Neural cell (in vitro differentiated cells): Measurements from ENCODE around the gene FNDC11. TPM values are rescaled to one million over a fixed set of nuclear protein-coding genes. Genes with fewer than 3 reads are reported as not detected.

Experiments used
- H2AFZ ChIP-seq: fragments of 200-600, 300-800 bp; sonication (generic), shearing (Covaris generic); 2 replicates; pipeline ENCODE4 v1.6.0; 2014; ENCODE audit warnings: low read depth, mild to moderate bottlenecking, antibody characterized with exemption, low read length, moderate library complexity
- H3F3A ChIP-seq: fragments of 200-600 bp; shearing (Covaris generic); 2 replicates; pipeline ENCODE4 v1.6.1; 2016; ENCODE audit warnings: mild to moderate bottlenecking, moderate library complexity, mixed read lengths, antibody characterized with exemption, low read length; ENCODE audit not compliant: insufficient read depth, poor library complexity, severe bottlenecking
- H3K27ac ChIP-seq: fragments of 200-600, 300-800 bp; sonication (generic), shearing (Covaris generic); 2 replicates; pipeline ENCODE4 v1.5.1; 2014; ENCODE audit warnings: mild to moderate bottlenecking, low read length, moderate library complexity
- H3K27me3 ChIP-seq: fragments of 300-800, 200-600 bp; sonication (generic), shearing (Covaris generic); 2 replicates; pipeline ENCODE4 v1.6.0; 2014; ENCODE audit warnings: mild to moderate bottlenecking, low read depth, low read length, moderate library complexity; ENCODE audit not compliant: insufficient read depth
- H3K36me3 ChIP-seq: fragments of 300-800, 200-600 bp; sonication (generic), shearing (Covaris generic); 2 replicates; pipeline ENCODE4 v1.5.1; 2014; ENCODE audit warnings: mild to moderate bottlenecking, antibody characterized with exemption, low read length, moderate library complexity; ENCODE audit not compliant: insufficient read depth
- H3K4me2 ChIP-seq: fragments of 300-800, 200-600 bp; sonication (generic), shearing (Covaris generic); 2 replicates; pipeline ENCODE4 v1.6.0; 2014; ENCODE audit warnings: mild to moderate bottlenecking, low read length
- H3K4me3 ChIP-seq: fragments of 300-800, 200-600 bp; sonication (generic), shearing (Covaris generic); 2 replicates; pipeline ENCODE4 v1.5.1; 2014; ENCODE audit warnings: mild to moderate bottlenecking, low read length, moderate library complexity
- H3K79me2 ChIP-seq: fragments of 200-600 bp; shearing (Covaris generic); replicated peaks from 2 replicates; pipeline ENCODE4 v1.6.0; 2014; ENCODE audit warnings: mild to moderate bottlenecking, low read length, moderate library complexity; ENCODE audit not compliant: insufficient read depth
- H3K9ac ChIP-seq: fragments of 300-800, 200-600 bp; sonication (generic), shearing (Covaris generic); 2 replicates; pipeline ENCODE4 v1.6.1; 2016; ENCODE audit warnings: mild to moderate bottlenecking, low read length, mixed read lengths
- H3K9me2 ChIP-seq: fragments of 200-600 bp; shearing (Covaris generic); 2 replicates; pipeline ENCODE4 v1.6.1; 2016; ENCODE audit warnings: mild to moderate bottlenecking, low read length, mixed read lengths; ENCODE audit not compliant: insufficient read depth
- H3K9me3 ChIP-seq: fragments of 200-600, 300-800 bp; sonication (generic), shearing (Covaris generic); 2 replicates; pipeline ENCODE4 v1.6.1; 2016; ENCODE audit warnings: mild to moderate bottlenecking, mixed run types, low read length, moderate library complexity, mixed read lengths
- H4K20me1 ChIP-seq: fragments of 200-600 bp; shearing (Covaris generic); 2 replicates; pipeline ENCODE4 v1.6.1; 2016; ENCODE audit warnings: mild to moderate bottlenecking, mixed run types; ENCODE audit not compliant: insufficient read depth
- CTCF ChIP-seq: fragments of 450-650 bp; IDR thresholded peaks from 2 replicates; pipeline ENCODE4 v1.5.1; 2014; ENCODE audit warnings: antibody characterized with exemption, mild to moderate bottlenecking, moderate library complexity; ENCODE audit not compliant: poor library complexity, severe bottlenecking
- EP300 ChIP-seq: fragments of 450-650 bp; conservative IDR thresholded peaks from 2 replicates; pipeline ENCODE4 v1.6.1; 2014; ENCODE audit warnings: antibody characterized with exemption, mild to moderate bottlenecking, moderate library complexity; ENCODE audit not compliant: poor library complexity, severe bottlenecking
- MXI1 ChIP-seq: fragments of 450-650 bp; conservative IDR thresholded peaks from 2 replicates; pipeline ENCODE4 v1.6.1; 2014; ENCODE audit warnings: antibody characterized with exemption, mild to moderate bottlenecking; ENCODE audit not compliant: poor library complexity, severe bottlenecking
- POLR2AphosphoS5 ChIP-seq: IDR thresholded peaks from 2 replicates; pipeline ENCODE4 v1.6.1; 2012
- RAD21 ChIP-seq: fragments of 450-650 bp; conservative IDR thresholded peaks from 2 replicates; pipeline ENCODE4 v1.6.1; 2014; ENCODE audit warnings: antibody characterized with exemption, mild to moderate bottlenecking, moderate library complexity
- REST ChIP-seq: IDR thresholded peaks from 2 replicates; pipeline ENCODE4 v1.6.1; 2012; ENCODE audit warnings: borderline replicate concordance
- SMC3 ChIP-seq: fragments of 450-650 bp; conservative IDR thresholded peaks from 2 replicates; pipeline ENCODE4 v1.6.1; 2014; ENCODE audit warnings: antibody characterized with exemption, mild to moderate bottlenecking, moderate library complexity; ENCODE audit not compliant: poor library complexity
- TAF1 ChIP-seq: IDR thresholded peaks from 2 replicates; pipeline ENCODE4 v1.6.1; 2012; ENCODE audit warnings: low read depth
- polyA plus RNA-seq: library from polyadenylated mRNA; depleted of rRNA; stranded (reverse); fragments of >200 nt; gene quantifications from 2 replicates; pipeline ENCODE4 v1.2.3, GENCODE V29; 2014

FNDC11 gene
- polyA plus RNA-seq, 1 donor from 2014 or later = 1.9 TPM

GRCh38 chr20:63591786-63592355, 37.9 kb downstream of the FNDC11 start:
- Histone ChIP-seq H3K36me3 (no peaks in the 10 kb centered on the region), H3K9ac (no peak overlapping the region), H3K9me2 (no peaks in the 10 kb centered on the region), H3K4me2 (no peak overlapping the region), H3K4me3 (no peak overlapping the region), H4K20me1 (no peaks in the 10 kb centered on the region), H3K79me2 (no peaks in the 10 kb centered on the region), H2AFZ (no peak overlapping the region), H3F3A (no peaks in the 10 kb centered on the region), H3K27me3 (no peaks in the 10 kb centered on the region), H3K9me3 (no peaks in the 10 kb centered on the region), H3K27ac (no peak overlapping the region)
- TF ChIP-seq RAD21 = no peak

GRCh38 chr20:63592661-63593060, 38.7 kb downstream of the FNDC11 start:
- no peak overlapping the region for H3K4me3 ChIP-seq
- H3K9ac ChIP-seq = no peak overlapping the region
- no peaks in the 10 kb centered on the region for H3K9me2 ChIP-seq
- TF ChIP-seq POLR2AphosphoS5 = no peak
- no peak for TF ChIP-seq SMC3
- no peak for TF ChIP-seq TAF1
- TF ChIP-seq EP300 = no peak
- H3K9me3 ChIP-seq = no peaks in the 10 kb centered on the region
- H3F3A ChIP-seq = no peaks in the 10 kb centered on the region
- no peak overlapping the region for H2AFZ ChIP-seq
- H3K27me3 ChIP-seq = no peaks in the 10 kb centered on the region
- H3K27ac ChIP-seq = no peak overlapping the region
- no peaks in the 10 kb centered on the region for H3K79me2 ChIP-seq
- no peaks in the 10 kb centered on the region for H3K36me3 ChIP-seq
- no peak overlapping the region for H3K4me2 ChIP-seq
- no peaks in the 10 kb centered on the region for H4K20me1 ChIP-seq

- Histone ChIP-seq H3K36me3 (no peaks in the 10 kb centered on the region), H3K27me3 (no peaks in the 10 kb centered on the region), H3K9me2 (no peaks in the 10 kb centered on the region), H3K9me3 (no peaks in the 10 kb centered on the region), H4K20me1 (no peaks in the 10 kb centered on the region), H3F3A (no peaks in the 10 kb centered on the region), H3K4me3 (no peak overlapping the region), H2AFZ (no peak overlapping the region), H3K4me2 (no peak overlapping the region), H3K27ac (no peak overlapping the region), H3K9ac (no peak overlapping the region), H3K79me2 (no peaks in the 10 kb centered on the region)
- no peak for TF ChIP-seq CTCF
- TF ChIP-seq SMC3 = no peak
- TF ChIP-seq POLR2AphosphoS5 = no peak
- no peak for TF ChIP-seq REST
- TF ChIP-seq RAD21 = no peak
- TF ChIP-seq MXI1 = no peak
Measured at GRCh38 chr20:63594043-63594561, 40.1 kb downstream of the FNDC11 start.
